ENCODE results near the gene CARD19. TPM values are rescaled to one million over a fixed set of nuclear protein-coding genes. Genes with fewer than 3 reads are reported as not detected.

Gene CARD19
- total and polyA plus RNA-seq, 9 of the 15 experiments (the other 6 are each of a cell fraction or from before 2014, with no cell fraction given): 0.90 to 34.9 (median 14.6) TPM

- TF ChIP-seq, protein P1, sequence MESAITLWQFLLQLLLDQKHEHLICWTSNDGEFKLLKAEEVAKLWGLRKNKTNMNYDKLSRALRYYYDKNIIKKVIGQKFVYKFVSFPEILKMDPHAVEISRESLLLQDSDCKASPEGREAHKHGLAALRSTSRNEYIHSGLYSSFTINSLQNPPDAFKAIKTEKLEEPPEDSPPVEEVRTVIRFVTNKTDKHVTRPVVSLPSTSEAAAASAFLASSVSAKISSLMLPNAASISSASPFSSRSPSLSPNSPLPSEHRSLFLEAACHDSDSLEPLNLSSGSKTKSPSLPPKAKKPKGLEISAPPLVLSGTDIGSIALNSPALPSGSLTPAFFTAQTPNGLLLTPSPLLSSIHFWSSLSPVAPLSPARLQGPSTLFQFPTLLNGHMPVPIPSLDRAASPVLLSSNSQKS (CRISPR knock-in tag; IDR thresholded peaks at IDR 0.05): no peak
- TF ChIP-seq NBN (IDR thresholded peaks at IDR 0.05; ENCODE audit: low read depth) (no peak), GATA2 (CRISPR knock-in tag; IDR thresholded peaks at IDR 0.05) (peak; percentile 73; the same call in 1 of the 2 replicates), MEIS2 (IDR thresholded peaks at IDR 0.05; ENCODE audit: partially characterized antibody) (peak; percentile 55), ARNT (IDR thresholded peaks at IDR 0.05) (0 out of 4 replicates have a peak, but pooled peaks of 1 of the 2 experiments have one; percentile 27), MAZ (CRISPR knock-in tag; conservative IDR thresholded peaks at IDR 0.05 in 1 of 2, IDR thresholded peaks at IDR 0.05 in 1 of 2) (0 out of 4 replicates have a peak, but pooled peaks of 1 of the 2 experiments have one; percentile 29), KLF16 (IDR thresholded peaks at IDR 0.05) (0 out of 2 replicates have a peak, but pooled peaks have one; percentile 24), CBFA2T3 (IDR thresholded peaks at IDR 0.05) (peak; percentile 51), NFRKB (IDR thresholded peaks at IDR 0.05; ENCODE audit: low read depth) (no peak), E2F8 (IDR thresholded peaks at IDR 0.05; ENCODE audit: low read depth, partially characterized antibody) (no peak), FOXO4 (CRISPR knock-in tag; IDR thresholded peaks at IDR 0.05) (peak; percentile 30; the same call in 1 of the 2 replicates), U2AF1 (optimal IDR thresholded peaks at IDR 0.05; ENCODE audit: low read depth, low read length) (no peak), EHMT2 (IDR thresholded peaks at IDR 0.05) (peak; percentile 44; the same call in 1 of the 2 replicates), ETV1 (tag; conservative IDR thresholded peaks at IDR 0.05; ENCODE audit: low read depth) (peak; percentile 77), ZNF57 (CRISPR knock-in tag; IDR thresholded peaks at IDR 0.05) (peak; percentile 55; the same call in 1 of the 2 replicates), SMARCA4 (IDR thresholded peaks at IDR 0.05) (peak; percentile 79), MYC (IDR thresholded peaks at IDR 0.05; ENCODE audit: low read depth, low read length) (peak; percentile 26; the same call in 1 of the 2 replicates), MYC (CRISPR knock-in tag; IDR thresholded peaks at IDR 0.05; ENCODE audit: borderline replicate concordance, low read depth) (no peak)
- TF ChIP-seq, protein P2, sequence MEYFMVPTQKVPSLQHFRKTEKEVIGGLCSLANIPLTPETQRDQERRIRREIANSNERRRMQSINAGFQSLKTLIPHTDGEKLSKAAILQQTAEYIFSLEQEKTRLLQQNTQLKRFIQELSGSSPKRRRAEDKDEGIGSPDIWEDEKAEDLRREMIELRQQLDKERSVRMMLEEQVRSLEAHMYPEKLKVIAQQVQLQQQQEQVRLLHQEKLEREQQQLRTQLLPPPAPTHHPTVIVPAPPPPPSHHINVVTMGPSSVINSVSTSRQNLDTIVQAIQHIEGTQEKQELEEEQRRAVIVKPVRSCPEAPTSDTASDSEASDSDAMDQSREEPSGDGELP (CRISPR knock-in tag; IDR thresholded peaks at IDR 0.05; ENCODE audit: borderline replicate concordance): 0 out of 2 replicates have a peak, but pooled peaks have one; percentile 18
- TF ChIP-seq, protein P3, sequence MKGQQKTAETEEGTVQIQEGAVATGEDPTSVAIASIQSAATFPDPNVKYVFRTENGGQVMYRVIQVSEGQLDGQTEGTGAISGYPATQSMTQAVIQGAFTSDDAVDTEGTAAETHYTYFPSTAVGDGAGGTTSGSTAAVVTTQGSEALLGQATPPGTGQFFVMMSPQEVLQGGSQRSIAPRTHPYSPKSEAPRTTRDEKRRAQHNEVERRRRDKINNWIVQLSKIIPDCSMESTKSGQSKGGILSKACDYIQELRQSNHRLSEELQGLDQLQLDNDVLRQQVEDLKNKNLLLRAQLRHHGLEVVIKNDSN (CRISPR knock-in tag; IDR thresholded peaks at IDR 0.05): no peak
- TF ChIP-seq, protein P4, sequence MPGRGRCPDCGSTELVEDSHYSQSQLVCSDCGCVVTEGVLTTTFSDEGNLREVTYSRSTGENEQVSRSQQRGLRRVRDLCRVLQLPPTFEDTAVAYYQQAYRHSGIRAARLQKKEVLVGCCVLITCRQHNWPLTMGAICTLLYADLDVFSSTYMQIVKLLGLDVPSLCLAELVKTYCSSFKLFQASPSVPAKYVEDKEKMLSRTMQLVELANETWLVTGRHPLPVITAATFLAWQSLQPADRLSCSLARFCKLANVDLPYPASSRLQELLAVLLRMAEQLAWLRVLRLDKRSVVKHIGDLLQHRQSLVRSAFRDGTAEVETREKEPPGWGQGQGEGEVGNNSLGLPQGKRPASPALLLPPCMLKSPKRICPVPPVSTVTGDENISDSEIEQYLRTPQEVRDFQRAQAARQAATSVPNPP (IDR thresholded peaks at IDR 0.05; ENCODE audit: borderline replicate concordance, insufficient read depth, insufficient read length): no peak
Observed at GRCh38 chr9:93060746-93061259, 35.2 kb upstream of the CARD19 start (continued).

Measured in K562 (cell line).